HG02678 (cell line): ENCODE results near the gene DBNL.

Experiments used
- ATAC-seq: cut with Tn5 transposase; IDR thresholded peaks from one replicate; pipeline ENCODE4 v1.9.1; 2021; ENCODE audit warnings: mild to moderate bottlenecking, moderate library complexity; ENCODE audit not compliant: unreplicated experiment

The DBNL gene

DNA sequence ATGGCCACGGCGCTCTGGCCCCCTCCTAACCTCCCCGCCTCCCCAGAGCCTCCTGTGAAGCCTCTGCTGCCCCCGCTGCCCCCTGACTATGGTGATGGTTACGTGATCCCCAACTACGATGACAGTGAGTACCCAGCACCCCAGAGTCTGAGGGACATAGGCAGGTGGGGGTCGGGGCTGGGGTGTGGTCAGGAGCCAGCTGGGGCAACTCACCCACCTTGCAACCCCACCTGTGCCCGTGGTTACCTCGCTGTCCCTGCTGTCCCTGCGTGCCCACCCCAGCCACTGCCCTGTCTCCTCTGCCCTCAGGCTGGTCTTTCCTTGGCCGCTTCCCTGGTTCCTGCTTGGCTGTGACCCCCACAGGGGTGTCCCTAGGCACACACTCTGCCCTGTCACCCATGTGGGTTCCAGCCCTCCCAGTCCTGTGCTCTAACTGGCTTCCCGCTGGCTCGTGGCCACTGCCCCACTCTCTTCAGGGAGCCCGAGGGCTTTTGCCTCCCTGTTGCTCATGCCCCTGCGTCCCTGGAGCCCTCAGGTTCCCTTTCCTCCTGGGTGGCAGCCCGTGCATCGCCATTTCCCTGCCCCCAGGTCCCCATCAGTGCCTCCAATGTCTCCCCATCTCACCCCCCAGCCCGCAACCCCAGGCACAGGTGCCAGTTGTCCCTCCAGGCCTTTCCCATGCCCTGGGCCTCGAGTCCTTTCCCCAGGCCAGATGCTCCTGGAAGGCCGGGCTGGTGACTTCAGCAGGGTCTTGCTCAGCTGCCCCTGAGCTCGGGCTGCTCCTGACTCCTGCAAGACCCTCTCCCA is 63.7 kb downstream of the DBNL start:
- no peak for ATAC-seq

DNA sequence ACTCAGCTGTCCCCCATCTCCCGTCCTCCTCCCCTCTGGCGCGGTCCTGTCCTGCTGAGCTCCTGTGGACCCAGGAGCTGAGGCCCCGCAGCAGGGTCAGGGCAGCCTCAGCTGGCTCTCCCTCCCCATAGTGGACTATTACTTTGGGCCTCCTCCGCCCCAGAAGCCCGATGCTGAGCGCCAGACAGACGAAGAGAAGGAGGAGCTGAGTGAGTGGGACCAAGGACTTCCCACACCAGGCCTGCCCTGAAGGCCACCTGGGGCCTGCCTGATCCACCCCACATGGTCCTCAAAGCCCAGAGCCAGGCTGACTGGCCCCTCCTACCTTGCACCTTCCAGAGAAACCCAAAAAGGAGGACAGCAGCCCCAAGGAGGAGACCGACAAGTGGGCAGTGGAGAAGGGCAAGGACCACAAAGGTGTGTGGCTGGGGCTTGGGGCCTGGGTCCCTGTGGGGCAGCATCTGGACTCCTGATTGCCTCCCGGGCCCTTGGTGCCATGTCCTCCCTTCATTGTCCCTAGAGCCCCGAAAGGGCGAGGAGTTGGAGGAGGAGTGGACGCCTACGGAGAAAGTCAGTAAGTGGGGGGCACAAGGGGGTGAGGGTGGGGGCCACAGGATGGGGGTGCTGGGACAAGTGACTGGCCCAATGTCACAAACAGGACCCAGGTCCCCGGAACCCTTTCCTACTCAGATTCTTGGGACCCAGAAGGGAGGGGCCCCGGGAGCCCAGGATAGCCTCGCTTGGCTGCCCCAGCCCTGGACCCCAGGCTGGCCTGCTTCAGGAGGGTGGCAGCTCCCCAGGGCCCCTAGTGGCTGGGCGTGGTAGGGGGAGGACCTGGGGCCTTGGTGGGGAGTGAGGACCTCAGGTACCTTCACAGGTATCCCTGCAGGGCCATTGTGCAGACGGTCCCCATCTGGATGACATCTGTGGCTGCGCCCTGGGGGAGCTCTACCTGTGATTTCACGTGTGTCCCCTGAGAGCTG is 64.6 kb downstream of the DBNL start:
- no peak for ATAC-seq

DNA sequence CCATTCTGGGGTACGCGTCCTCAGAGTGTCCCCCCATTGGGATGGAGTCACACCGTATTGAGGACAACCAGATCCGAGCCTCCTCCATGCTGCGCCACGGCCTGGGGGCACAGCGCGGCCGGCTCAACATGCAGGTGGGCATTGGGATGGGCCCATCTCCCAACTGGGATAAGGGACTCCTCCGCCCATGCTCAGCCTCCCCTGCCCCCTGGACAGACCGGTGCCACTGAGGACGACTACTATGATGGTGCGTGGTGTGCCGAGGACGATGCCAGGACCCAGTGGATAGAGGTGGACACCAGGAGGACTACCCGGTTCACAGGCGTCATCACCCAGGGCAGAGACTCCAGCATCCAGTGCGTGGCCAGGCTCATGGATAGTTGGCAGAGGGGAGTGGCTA is 65.5 kb downstream of the DBNL start:
- ATAC-seq, result no peak

DNA sequence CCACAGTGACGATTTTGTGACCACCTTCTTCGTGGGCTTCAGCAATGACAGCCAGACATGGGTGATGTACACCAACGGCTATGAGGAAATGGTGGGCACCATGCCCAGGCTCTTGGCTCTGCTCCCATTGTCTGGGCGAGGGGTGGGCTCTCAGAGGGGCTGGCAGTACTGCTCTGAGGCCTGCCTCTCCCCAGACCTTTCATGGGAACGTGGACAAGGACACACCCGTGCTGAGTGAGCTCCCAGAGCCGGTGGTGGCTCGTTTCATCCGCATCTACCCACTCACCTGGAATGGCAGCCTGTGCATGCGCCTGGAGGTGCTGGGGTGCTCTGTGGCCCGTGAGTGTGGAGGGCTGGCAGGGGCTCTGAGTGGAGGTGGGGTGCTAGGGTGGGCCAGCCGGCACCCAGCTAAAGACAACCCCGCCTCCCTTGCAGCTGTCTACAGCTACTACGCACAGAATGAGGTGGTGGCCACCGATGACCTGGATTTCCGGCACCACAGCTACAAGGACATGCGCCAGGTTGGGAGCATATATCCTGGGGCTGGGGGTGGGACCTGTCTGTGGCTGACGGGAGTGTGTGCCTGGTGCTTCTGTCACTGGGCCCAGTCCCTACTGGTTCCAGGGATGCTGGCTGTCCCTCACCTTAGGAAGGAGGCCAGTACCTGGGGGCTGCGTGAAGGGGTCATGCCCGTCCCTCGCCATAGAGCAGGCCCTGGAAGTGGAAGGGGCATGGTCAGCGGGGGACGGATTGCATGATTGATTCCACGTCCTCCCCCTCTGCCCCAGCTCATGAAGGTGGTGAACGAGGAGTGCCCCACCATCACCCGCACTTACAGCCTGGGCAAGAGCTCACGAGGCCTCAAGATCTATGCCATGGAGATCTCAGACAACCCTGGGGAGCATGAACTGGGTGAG is 66.5 kb downstream of the DBNL start:
- ATAC-seq, result no peak
